Spinal cord (tissue), 10 donors: Measurements from ENCODE around the gene PAX8. TPM values are rescaled to one million over a fixed set of nuclear protein-coding genes. Genes with fewer than 3 reads are reported as not detected.

Experiments
- DNase-seq, 6 donors: peaks; one replicate each; pipeline versions ENCODE4 v3.0.0 to v3.0.0-alpha.2; 2013 to 2015; ENCODE audit warnings: low spot score in 6 of 6, low read depth in 4 of 6
- H3K27ac ChIP-seq: one replicate; pipeline ENCODE4 v1.5.1; 2013; ENCODE audit warnings: low read depth, low read length, control low read depth
- H3K27me3 ChIP-seq: one replicate; pipeline ENCODE4 v1.6.1; 2013; ENCODE audit warnings: low read length; ENCODE audit not compliant: control insufficient read depth, insufficient read depth
- H3K36me3 ChIP-seq: one replicate; pipeline ENCODE4 v1.6.1; 2013; ENCODE audit warnings: low read length; ENCODE audit not compliant: control insufficient read depth, insufficient read depth
- H3K4me1 ChIP-seq: one replicate; pipeline ENCODE4 v1.6.1; 2013; ENCODE audit warnings: low read length; ENCODE audit not compliant: control insufficient read depth, insufficient read depth
- H3K4me3 ChIP-seq: one replicate; pipeline ENCODE4 v1.5.1; 2013; ENCODE audit warnings: low read depth, low read length, control low read depth
- H3K9me3 ChIP-seq: one replicate; pipeline ENCODE4 v1.6.1; 2013; ENCODE audit warnings: low read length; ENCODE audit not compliant: control insufficient read depth, insufficient read depth
- WGBS: methylation state at CpG from one replicate; pipeline ENCODE4 v1.1.5; 2013; ENCODE audit warnings: missing lambda C conversion rate; ENCODE audit not compliant: insufficient coverage; 5-methylcytosine and 5-hydroxymethylcytosine counted together
- polyA plus RNA-seq, 2 donors: library from polyadenylated mRNA; unstranded; fragments of 120-200 nt; gene quantifications; one replicate each; pipeline ENCODE4 v1.2.1, GENCODE V29; 2013; ENCODE audit not compliant: insufficient read length in 2 of 2
- total RNA-seq, 2 donors: library from RNA; depleted of rRNA in 1 of 2; stranded (reverse); fragments of 120-200 nt in 1 of 2; fragments of >200 nt in 1 of 2; gene quantifications; one replicate each; pipeline versions ENCODE4 v1.2.3 to v1.2.4, GENCODE V29; 2013 to 2014
- donor health status: healthy.

PAX8 gene
- total and polyA plus RNA-seq, 4 donors: 3.7 to 42.7 (median 16.1) TPM

DNA sequence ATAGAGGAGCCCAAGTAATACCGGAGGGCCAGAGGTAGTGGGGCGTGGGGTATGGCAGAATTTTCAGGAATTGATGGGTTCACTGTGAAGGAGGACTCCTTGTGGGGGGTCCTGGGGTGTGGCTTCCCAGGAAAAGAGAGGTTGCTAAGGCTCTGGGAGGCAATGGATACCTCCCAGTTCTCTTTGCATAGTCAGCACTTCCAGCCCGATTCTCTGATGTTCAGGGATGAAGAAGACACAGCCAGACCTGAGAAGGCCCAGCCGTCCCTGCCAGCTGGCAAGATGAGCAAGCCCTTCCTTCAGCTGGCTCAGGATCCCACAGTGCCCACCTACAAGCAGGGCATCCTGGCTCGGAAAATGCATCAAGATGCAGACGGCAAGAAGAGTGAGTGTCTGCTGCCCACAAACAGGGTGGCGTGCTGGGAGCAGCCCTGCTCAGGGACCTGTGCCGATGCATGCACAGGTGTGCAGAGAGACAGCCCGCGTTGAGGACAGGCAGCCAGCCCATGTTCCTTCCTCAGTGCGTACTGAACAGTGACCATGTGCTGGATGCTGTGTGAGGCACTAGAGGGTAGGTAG lies 82.7 kb downstream of the PAX8 start:
- Histone ChIP-seq H3K9me3 (no peaks in the 10 kb centered on the region), H3K4me3 (no peak overlapping the region), H3K27ac (no peak overlapping the region), H3K36me3 (peaks cover 4% of the 10 kb centered on the region), H3K4me1 (peaks cover 15% of the 10 kb centered on the region), H3K27me3 (no peaks in the 10 kb centered on the region)
- 92% methylated on average over 11 of the region's 11 CpGs for WGBS
- DNase-seq: no peak

DNA sequence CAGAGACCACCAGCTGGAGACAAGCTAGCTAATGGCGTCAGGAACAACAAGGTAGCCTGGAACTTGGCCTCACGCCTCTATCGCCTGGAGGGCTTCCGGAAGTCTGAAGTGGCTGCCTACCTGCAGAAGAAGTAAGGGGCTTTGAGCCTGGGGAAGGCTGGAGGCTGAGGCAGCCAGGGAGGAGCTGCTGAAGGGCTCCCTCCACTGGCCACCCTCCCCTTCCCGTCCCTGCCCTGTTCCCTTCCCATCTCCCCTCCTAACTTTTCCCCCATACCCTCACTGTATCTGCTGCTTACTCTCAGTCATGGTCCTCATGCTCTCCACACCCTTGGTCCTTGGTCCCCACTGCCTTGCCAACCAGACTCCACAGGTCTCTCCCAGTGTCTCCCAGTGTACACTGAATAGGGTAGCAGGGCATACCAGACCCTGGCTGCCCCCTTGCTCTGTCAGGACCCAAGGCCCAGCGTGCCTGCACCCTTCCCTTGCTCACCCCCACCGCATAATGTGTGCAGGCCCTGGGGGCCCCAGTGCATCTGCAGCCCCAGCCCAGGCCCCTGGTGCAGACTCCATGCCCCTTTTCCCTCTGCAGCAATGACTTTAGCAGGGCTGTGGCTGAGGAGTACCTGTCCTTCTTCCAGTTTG lies 86.1 kb downstream of the PAX8 start:
- peaks cover 3% of the 10 kb centered on the region for H3K36me3 ChIP-seq
- H3K4me1 ChIP-seq: no peaks in the 10 kb centered on the region
- DNase-seq: no peak
- H3K9me3 ChIP-seq: no peaks in the 10 kb centered on the region
- H3K4me3 ChIP-seq: no peak overlapping the region
- H3K27me3 ChIP-seq: no peaks in the 10 kb centered on the region
- WGBS: 81% methylated on average over 4 of the region's 7 CpGs
- H3K27ac ChIP-seq: no peak overlapping the region

- H3K4me3 ChIP-seq: no peak overlapping the region
- WGBS: no CpG with 5 or more reads among the region's 1 CpG
- no peak for DNase-seq
- H3K36me3 ChIP-seq: peaks cover 3% of the 10 kb centered on the region
- peaks cover 1% of the 10 kb centered on the region for H3K4me1 ChIP-seq
- H3K9me3 ChIP-seq: no peaks in the 10 kb centered on the region
- H3K27ac ChIP-seq: no peak overlapping the region
- no peaks in the 10 kb centered on the region for H3K27me3 ChIP-seq
Observed at GRCh38 chr2:113190871-113191270, 87.8 kb downstream of the PAX8 start.

GRCh38 chr2:113187771-113188170 lies 91.0 kb downstream of the PAX8 start:
- Histone ChIP-seq H3K4me1 (peaks cover 10% of the 10 kb centered on the region), H3K36me3 (peaks cover 2% of the 10 kb centered on the region), H3K9me3 (no peaks in the 10 kb centered on the region), H3K27ac (no peak overlapping the region), H3K27me3 (no peaks in the 10 kb centered on the region), H3K4me3 (no peak overlapping the region)
- no peak for DNase-seq
- no CpG with 5 or more reads among the region's 6 CpGs for WGBS

GRCh38 chr2:113186433-113186796 lies 92.3 kb downstream of the PAX8 start:
- 86% methylated on average over 5 of the region's 5 CpGs for WGBS

DNA sequence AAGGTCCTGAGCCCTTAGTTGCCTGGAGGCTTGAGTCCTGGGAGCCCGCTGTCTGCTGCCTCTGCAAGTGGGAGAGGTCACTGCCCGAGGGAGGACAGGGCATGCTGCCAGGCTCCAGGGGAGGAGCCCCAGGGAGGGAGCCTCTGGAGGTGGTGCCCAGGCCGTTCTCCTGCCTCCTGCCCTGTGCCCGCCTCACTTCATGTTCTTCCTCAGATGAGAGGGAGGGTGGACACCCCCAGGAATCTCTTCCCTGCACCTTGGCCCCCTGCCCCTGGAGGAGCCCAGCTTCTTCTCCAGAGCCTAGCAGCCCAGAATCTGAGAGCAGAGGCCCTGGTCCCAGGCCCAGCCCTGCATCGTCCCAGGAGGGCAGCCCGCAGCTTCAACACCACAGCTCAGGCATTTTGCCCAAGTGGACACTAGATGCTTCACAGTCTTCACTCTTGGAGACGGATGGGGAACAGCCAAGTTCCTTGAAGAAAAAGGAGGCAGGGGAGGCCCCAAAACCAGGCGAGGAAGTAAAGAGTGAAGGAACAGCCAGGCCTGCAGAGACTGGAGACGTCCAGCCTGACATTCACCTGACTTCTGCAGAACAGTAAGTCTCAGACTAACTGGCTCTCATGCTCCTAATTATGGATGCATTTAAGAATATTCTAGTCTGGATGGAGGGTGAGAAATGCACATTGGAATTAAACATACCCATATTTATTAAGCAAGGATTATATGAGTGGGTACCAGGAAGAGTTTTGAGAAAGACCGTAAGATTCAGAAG lies 92.9 kb downstream of the PAX8 start:
- DNase-seq: no peak
- peaks cover 22% of the 10 kb centered on the region for H3K4me1 ChIP-seq
- H3K4me3 ChIP-seq: no peak overlapping the region
- no peaks in the 10 kb centered on the region for H3K36me3 ChIP-seq
- no peaks in the 10 kb centered on the region for H3K9me3 ChIP-seq
- H3K27ac ChIP-seq: no peak overlapping the region
- 71% methylated on average over 7 of the region's 10 CpGs for WGBS
- no peaks in the 10 kb centered on the region for H3K27me3 ChIP-seq

More at GRCh38 chr2:113186433-113186796, 92.3 kb downstream of the PAX8 start:
- peaks cover 16% of the 10 kb centered on the region for H3K4me1 ChIP-seq
- DNase-seq: no peak
- no peaks in the 10 kb centered on the region for H3K27me3 ChIP-seq
- no peak overlapping the region for H3K27ac ChIP-seq
- H3K9me3 ChIP-seq: no peaks in the 10 kb centered on the region
- H3K36me3 ChIP-seq: no peaks in the 10 kb centered on the region
- no peak overlapping the region for H3K4me3 ChIP-seq

- Histone ChIP-seq H3K4me1 (peaks cover 22% of the 10 kb centered on the region), H3K4me3 (no peak overlapping the region), H3K27ac (no peak overlapping the region), H3K27me3 (no peaks in the 10 kb centered on the region), H3K36me3 (no peaks in the 10 kb centered on the region), H3K9me3 (no peaks in the 10 kb centered on the region)
- WGBS: 95% methylated on average over 7 of the region's 8 CpGs
- no peak for DNase-seq
Observed at GRCh38 chr2:113184531-113185230, 94.0 kb downstream of the PAX8 start.

GRCh38 chr2:113183703-113184102 lies 95.0 kb downstream of the PAX8 start:
- 54% methylated on average over 2 of the region's 2 CpGs for WGBS
- no peak overlapping the region for H3K4me3 ChIP-seq
- no peak for DNase-seq
- H3K27me3 ChIP-seq: no peaks in the 10 kb centered on the region
- no peak overlapping the region for H3K27ac ChIP-seq
- no peaks in the 10 kb centered on the region for H3K9me3 ChIP-seq
- peaks cover 22% of the 10 kb centered on the region for H3K4me1 ChIP-seq
- no peaks in the 10 kb centered on the region for H3K36me3 ChIP-seq

- DNase-seq: no peak
- Histone ChIP-seq H3K4me3 (no peak overlapping the region), H3K27ac (no peak overlapping the region), H3K36me3 (no peaks in the 10 kb centered on the region), H3K9me3 (no peaks in the 10 kb centered on the region), H3K4me1 (peaks cover 22% of the 10 kb centered on the region), H3K27me3 (no peaks in the 10 kb centered on the region)
- whole genome bisulfite sequencing: 89% methylated on average over 6 of the region's 8 CpGs
Observed at GRCh38 chr2:113183264-113183663, 95.5 kb downstream of the PAX8 start.
